GM19438 (cell line): Measurements from ENCODE around the gene GPR37L1.

Experiments used
- ATAC-seq: cut with Tn5 transposase; IDR thresholded peaks from one replicate; pipeline ENCODE4 v1.9.1; 2021; ENCODE audit warnings: low read depth; ENCODE audit not compliant: unreplicated experiment

GPR37L1 gene

GRCh38 chr1:202122639-202123335 is at the start of gene GPR37L1:
Gene GPR37L1, plus strand, starts transcription at chr1:202122917. Its CDS starts 47 bp downstream, at chr1:202122964.
- no peak for ATAC-seq

- ATAC-seq, result no peak
These were observed 49.5 kb upstream of the GPR37L1 start for GRCh38 chr1:202073206-202073605.

- no peak for ATAC-seq
These were observed 47.7 kb upstream of the GPR37L1 start for GRCh38 chr1:202074985-202075384.

GRCh38 chr1:202075389-202075788 is 47.3 kb upstream of the GPR37L1 start:
- ATAC-seq, result no peak

GRCh38 chr1:202076050-202076511 is 46.6 kb upstream of the GPR37L1 start:
- no peak for ATAC-seq

- no peak for ATAC-seq
These were observed 44.5 kb upstream of the GPR37L1 start for GRCh38 chr1:202078241-202078640.

GRCh38 chr1:202081992-202082391 is 40.7 kb upstream of the GPR37L1 start:
- ATAC-seq, result no peak

- no peak for ATAC-seq
These were observed 37.7 kb upstream of the GPR37L1 start for GRCh38 chr1:202084791-202085681.

GRCh38 chr1:202085682-202086373 is 36.9 kb upstream of the GPR37L1 start:
- ATAC-seq, result no peak

- no peak for ATAC-seq
These were observed 36.0 kb upstream of the GPR37L1 start for GRCh38 chr1:202086579-202087350.

- ATAC-seq, result no peak
These were observed 34.5 kb upstream of the GPR37L1 start for GRCh38 chr1:202088206-202088605.

GRCh38 chr1:202090994-202091393 is 31.7 kb upstream of the GPR37L1 start:
- no peak for ATAC-seq

- ATAC-seq, result no peak
These were observed 28.9 kb upstream of the GPR37L1 start for GRCh38 chr1:202093858-202094257.

- no peak for ATAC-seq
These were observed 21.5 kb upstream of the GPR37L1 start for GRCh38 chr1:202101184-202101583.

GRCh38 chr1:202104073-202104472 is 18.6 kb upstream of the GPR37L1 start:
- ATAC-seq, result no peak

GRCh38 chr1:202105571-202106339 is 17.0 kb upstream of the GPR37L1 start:
- ATAC-seq, result no peak

- no peak for ATAC-seq
These were observed 16.1 kb upstream of the GPR37L1 start for GRCh38 chr1:202106340-202107254.

- no peak for ATAC-seq
These were observed 15.4 kb upstream of the GPR37L1 start for GRCh38 chr1:202107321-202107761.
